CD4-positive, alpha-beta T cell (primary cell): ENCODE data around the gene CCDC174. TPM values are rescaled to one million over a fixed set of nuclear protein-coding genes. Genes with fewer than 3 reads are reported as not detected.

Source experiments
- ATAC-seq: fragments of 200-7000 bp; cut with Tn5 transposase; one replicate; pipeline ENCODE4 v1.10.0; 2022; ENCODE audit warnings: mild to moderate bottlenecking; ENCODE audit not compliant: poor library complexity
- CTCF ChIA-PET: fragments of 350-600 bp; sonication (Branson Sonifier 250); formaldehyde crosslinking; loops from one replicate; lab custom pipeline; 2021; ENCODE audit warnings: antibody characterized with exemption, inconsistent platforms; lab: Charles Lee
- POLR2A ChIA-PET: fragments of 350-600 bp; sonication (Branson Sonifier 250); formaldehyde crosslinking; loops from one replicate; lab custom pipeline; 2021; ENCODE audit warnings: antibody characterized with exemption, inconsistent platforms; lab: Charles Lee
- DNase-seq, 14 experiments: peaks; one replicate each; pipeline ENCODE4 v3.0.0-alpha.2; 2013 to 2020; ENCODE audit warnings: mixed read lengths in 2 of 14
- H3K27ac ChIP-seq, 2 donors: one replicate each; pipeline versions ENCODE4 v1.5.1 to v1.7.0; 2013; ENCODE audit warnings: low read length in 2 of 2, low read depth in 1 of 2, mild to moderate bottlenecking in 1 of 2
- H3K27me3 ChIP-seq, 2 experiments: 1 replicate in 1 of 2; 2 replicates in 1 of 2; pipeline versions ENCODE4 v1.6.1 to v1.7.0; 2013; ENCODE audit warnings: low read length in 2 of 2, control low read depth in 1 of 2, mild to moderate bottlenecking in 1 of 2, moderate library complexity in 1 of 2; ENCODE audit not compliant: insufficient read depth in 2 of 2, control insufficient read depth in 1 of 2
- H3K36me3 ChIP-seq: one replicate; pipeline ENCODE4 v1.6.1; 2013; ENCODE audit warnings: low read length, control low read depth; ENCODE audit not compliant: insufficient read depth
- H3K4me1 ChIP-seq: one replicate; pipeline ENCODE4 v1.6.1; 2013; ENCODE audit warnings: low read length, control low read depth; ENCODE audit not compliant: insufficient read depth
- H3K4me3 ChIP-seq: one replicate; pipeline ENCODE4 v1.5.1; 2013; ENCODE audit warnings: mild to moderate bottlenecking, low read length, moderate library complexity
- H3K9me3 ChIP-seq, 2 experiments: 1 replicate in 1 of 2; 2 replicates in 1 of 2; pipeline versions ENCODE4 v1.6.1 to v1.7.0; 2013; ENCODE audit warnings: low read length in 2 of 2, mild to moderate bottlenecking in 2 of 2, control low read depth in 1 of 2, moderate library complexity in 1 of 2; ENCODE audit not compliant: control insufficient read depth in 1 of 2, insufficient read depth in 1 of 2
- H3K27ac Mint-ChIP-seq: one replicate; pipeline ENCODE4 v1.8.0; 2020; ENCODE audit warnings: mixed read lengths
- H3K27me3 Mint-ChIP-seq: one replicate; pipeline ENCODE4 v1.8.0; 2021; ENCODE audit warnings: mixed read lengths
- H3K36me3 Mint-ChIP-seq: one replicate; pipeline ENCODE4 v1.8.0; 2021; ENCODE audit warnings: low read depth, mixed read lengths
- H3K4me1 Mint-ChIP-seq: one replicate; pipeline ENCODE4 v1.8.0; 2021; ENCODE audit warnings: low read depth, mixed read lengths
- H3K4me3 Mint-ChIP-seq: one replicate; pipeline ENCODE4 v1.8.0; 2020; ENCODE audit warnings: mild to moderate bottlenecking, mixed read lengths
- H3K9me3 Mint-ChIP-seq: one replicate; pipeline ENCODE4 v1.8.0; 2020; ENCODE audit warnings: mixed read lengths
- CTCF ChIP-seq: fragments of 200-600 bp; IDR thresholded peaks from one replicate; pipeline ENCODE4 v1.8.0; 2022; ENCODE audit warnings: antibody characterized with exemption, mild to moderate bottlenecking
- intact Hi-C, 2 experiments: fragments of 100-400 bp; cut with DNase I in 1 of 2; cut with micrococcal nuclease in 1 of 2; formaldehyde crosslinking; loops; one replicate each; pipeline versions ENCODE4 v1.15.1 to v1.9.0; 2023 to 2025; cut with DNase I, micrococcal nuclease
- total RNA-seq, 174 experiments: library from RNA in 2 of 174; stranded (reverse) in 2 of 174; gene quantifications; one replicate each; pipeline ENCODE4 v1.2.3 and lab custom pipeline; 2021 to 2026

The CCDC174 gene
- total RNA-seq, 2 experiments from 2014 or later, result 32.9 to 37.5 TPM

- Histone ChIP-seq H3K4me1 (no peaks in the 10 kb centered on the region), H3K27me3 (no peaks in the 10 kb centered on the region), H3K27ac (no peak overlapping the region), H3K36me3 (no peaks in the 10 kb centered on the region), H3K9me3 (peaks cover 0 to 6% of the 10 kb centered on the region in 2 experiments), H3K4me3 (no peak overlapping the region)
- POLR2A ChIA-PET, result no interaction called here
- Mint-ChIP-seq H3K36me3 (no peaks in the 10 kb centered on the region), H3K4me1 (no peaks in the 10 kb centered on the region), H3K27me3 (peaks cover 18% of the 10 kb centered on the region), H3K27ac (no peak overlapping the region), H3K9me3 (no peaks in the 10 kb centered on the region), H3K4me3 (no peak overlapping the region)
- CTCF ChIA-PET, result no interaction called here
- no peak for TF ChIP-seq CTCF
- DNase-seq (no peak), ATAC-seq (no peak)
- intact Hi-C loops, result no loop called here
These were observed 28.0 kb upstream of the CCDC174 start for GRCh38 chr3:14623569-14624051.

- no peak for DNase-seq
- H3K4me3 Mint-ChIP-seq, result no peak overlapping the region
- no peaks in the 10 kb centered on the region for H3K36me3 Mint-ChIP-seq
- POLR2A ChIA-PET, result no interaction called here
- no peaks in the 10 kb centered on the region for H3K4me1 Mint-ChIP-seq
- no peaks in the 10 kb centered on the region for H3K36me3 ChIP-seq
- H3K27ac Mint-ChIP-seq, result no peak overlapping the region
- no peak for ATAC-seq
- peaks cover 0 to 10% of the 10 kb centered on the region in 2 experiments for H3K9me3 ChIP-seq
- H3K27me3 ChIP-seq, result no peaks in the 10 kb centered on the region
- peaks cover 15% of the 10 kb centered on the region for H3K27me3 Mint-ChIP-seq
- no peak overlapping the region for H3K27ac ChIP-seq
- CTCF ChIA-PET, result no interaction called here
- no peak for TF ChIP-seq CTCF
- no peaks in the 10 kb centered on the region for H3K4me1 ChIP-seq
- H3K4me3 ChIP-seq, result no peak overlapping the region
- intact Hi-C loops, result no loop called here
- no peaks in the 10 kb centered on the region for H3K9me3 Mint-ChIP-seq
These were observed 27.1 kb upstream of the CCDC174 start for GRCh38 chr3:14624498-14624897.

- no peaks in the 10 kb centered on the region for H3K9me3 Mint-ChIP-seq
- H3K27ac Mint-ChIP-seq, result no peak overlapping the region
- CTCF ChIA-PET, result no interaction called here
- TF ChIP-seq CTCF, result no peak
- no peaks in the 10 kb centered on the region for H3K36me3 Mint-ChIP-seq
- intact Hi-C loops, result no loop called here
- POLR2A ChIA-PET, result no interaction called here
- Histone ChIP-seq H3K4me1 (no peaks in the 10 kb centered on the region), H3K36me3 (no peaks in the 10 kb centered on the region), H3K9me3 (peaks cover 0 to 7% of the 10 kb centered on the region in 2 experiments), H3K4me3 (no peak overlapping the region), H3K27me3 (no peaks in the 10 kb centered on the region), H3K27ac (no peak overlapping the region)
- no peak for ATAC-seq
- no peak for DNase-seq
- peaks cover 8% of the 10 kb centered on the region for H3K27me3 Mint-ChIP-seq
- no peaks in the 10 kb centered on the region for H3K4me1 Mint-ChIP-seq
- H3K4me3 Mint-ChIP-seq, result no peak overlapping the region
These were observed 26.1 kb upstream of the CCDC174 start for GRCh38 chr3:14625443-14625842.
